HEK293 (cell line): ENCODE data around the gene SLC12A3.

Source experiments
- PBX3 ChIP-seq: sonication (generic); formaldehyde crosslinking; IDR thresholded peaks from 2 replicates; pipeline ENCODE4 v1.8.1; 2022; ENCODE audit warnings: mild to moderate bottlenecking, moderate library complexity, missing genetic modification reagents
- REST ChIP-seq: fragments of 450-650 bp; formaldehyde crosslinking; IDR thresholded peaks from 2 replicates; pipeline ENCODE4 v1.5.1; 2016; ENCODE audit warnings: missing biosample characterization, missing genetic modification characterization
- TCF7L2 ChIP-seq: IDR thresholded peaks from 2 replicates; pipeline ENCODE4 v1.6.1; 2011; ENCODE audit warnings: low read depth, mild to moderate bottlenecking, inconsistent platforms, low read length, moderate library complexity, borderline replicate concordance
- ZBTB1 ChIP-seq: fragments of 450-650 bp; formaldehyde crosslinking; IDR thresholded peaks from 2 replicates; pipeline ENCODE4 v1.5.1; 2016; ENCODE audit warnings: missing biosample characterization, missing genetic modification characterization
- ZNF311 ChIP-seq: fragments of 450-650 bp; formaldehyde crosslinking; IDR thresholded peaks from 2 replicates; pipeline ENCODE4 v1.5.1; 2017; ENCODE audit warnings: missing biosample characterization, missing genetic modification characterization, borderline replicate concordance
- ZNF423 ChIP-seq: fragments of 450-650 bp; formaldehyde crosslinking; IDR thresholded peaks from 2 replicates; pipeline ENCODE4 v1.5.1; 2016; ENCODE audit warnings: missing biosample characterization, missing genetic modification characterization

GRCh38 chr16:56824804-56825203, 40.2 kb upstream of the SLC12A3 start:
- TF ChIP-seq PBX3 (CRISPR knock-in tag): no peak
- TF ChIP-seq TCF7L2: no peak
- no peak for TF ChIP-seq ZNF311 (tag by site-specific recombination)
- no peak for TF ChIP-seq ZBTB1 (tag by site-specific recombination)
- no peak for TF ChIP-seq REST (tag by site-specific recombination)
- no peak for TF ChIP-seq ZNF423 (tag by site-specific recombination)
